ENCODE measurements around the gene BOC.

DNA sequence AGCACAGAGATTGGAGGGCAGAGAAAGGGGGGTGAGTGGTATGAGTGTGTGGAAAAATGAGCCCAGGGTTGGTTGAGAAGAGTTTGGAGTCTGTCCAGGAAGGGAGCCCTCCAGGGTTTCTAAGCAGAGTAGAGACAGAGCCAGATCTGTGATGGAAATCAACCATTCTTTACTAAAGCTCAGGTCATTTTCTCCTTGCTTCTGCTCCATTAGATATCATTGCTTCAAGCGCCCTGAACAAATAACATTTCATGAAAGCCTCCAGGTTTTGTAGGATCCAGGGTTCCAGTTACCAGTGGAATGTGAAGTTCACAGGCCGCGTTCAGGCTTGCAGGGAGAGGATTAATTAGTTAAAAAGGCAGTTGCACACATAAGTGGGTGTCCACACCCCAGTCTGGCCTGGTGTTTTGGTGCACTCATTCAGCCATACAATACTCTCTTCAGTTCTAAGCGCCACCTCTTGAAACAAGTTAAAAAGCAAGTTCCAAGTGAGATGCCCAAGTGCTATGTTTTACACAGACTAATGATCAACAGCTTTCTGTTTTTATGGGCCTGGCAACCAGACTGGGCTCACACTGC is 16.4 kb upstream of the BOC start:
- TF ChIP-seq, protein P1, sequence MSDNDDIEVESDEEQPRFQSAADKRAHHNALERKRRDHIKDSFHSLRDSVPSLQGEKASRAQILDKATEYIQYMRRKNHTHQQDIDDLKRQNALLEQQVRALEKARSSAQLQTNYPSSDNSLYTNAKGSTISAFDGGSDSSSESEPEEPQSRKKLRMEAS (IDR thresholded peaks at IDR 0.05): no peak
- TF ChIP-seq EP300 (IDR thresholded peaks at IDR 0.05; ENCODE audit: borderline replicate concordance): peak; percentile 25; the same call in 1 of the 2 replicates
- no peak for TF ChIP-seq CEBPB (IDR thresholded peaks at IDR 0.05)
- TF ChIP-seq EGR1 (IDR thresholded peaks at IDR 0.05): no peak
- TF ChIP-seq RAD21 (IDR thresholded peaks at IDR 0.05; ENCODE audit: low read depth): no peak
- TF ChIP-seq TAF1 (IDR thresholded peaks at IDR 0.05; ENCODE audit: low read depth): no peak
- TF ChIP-seq, protein P2, sequence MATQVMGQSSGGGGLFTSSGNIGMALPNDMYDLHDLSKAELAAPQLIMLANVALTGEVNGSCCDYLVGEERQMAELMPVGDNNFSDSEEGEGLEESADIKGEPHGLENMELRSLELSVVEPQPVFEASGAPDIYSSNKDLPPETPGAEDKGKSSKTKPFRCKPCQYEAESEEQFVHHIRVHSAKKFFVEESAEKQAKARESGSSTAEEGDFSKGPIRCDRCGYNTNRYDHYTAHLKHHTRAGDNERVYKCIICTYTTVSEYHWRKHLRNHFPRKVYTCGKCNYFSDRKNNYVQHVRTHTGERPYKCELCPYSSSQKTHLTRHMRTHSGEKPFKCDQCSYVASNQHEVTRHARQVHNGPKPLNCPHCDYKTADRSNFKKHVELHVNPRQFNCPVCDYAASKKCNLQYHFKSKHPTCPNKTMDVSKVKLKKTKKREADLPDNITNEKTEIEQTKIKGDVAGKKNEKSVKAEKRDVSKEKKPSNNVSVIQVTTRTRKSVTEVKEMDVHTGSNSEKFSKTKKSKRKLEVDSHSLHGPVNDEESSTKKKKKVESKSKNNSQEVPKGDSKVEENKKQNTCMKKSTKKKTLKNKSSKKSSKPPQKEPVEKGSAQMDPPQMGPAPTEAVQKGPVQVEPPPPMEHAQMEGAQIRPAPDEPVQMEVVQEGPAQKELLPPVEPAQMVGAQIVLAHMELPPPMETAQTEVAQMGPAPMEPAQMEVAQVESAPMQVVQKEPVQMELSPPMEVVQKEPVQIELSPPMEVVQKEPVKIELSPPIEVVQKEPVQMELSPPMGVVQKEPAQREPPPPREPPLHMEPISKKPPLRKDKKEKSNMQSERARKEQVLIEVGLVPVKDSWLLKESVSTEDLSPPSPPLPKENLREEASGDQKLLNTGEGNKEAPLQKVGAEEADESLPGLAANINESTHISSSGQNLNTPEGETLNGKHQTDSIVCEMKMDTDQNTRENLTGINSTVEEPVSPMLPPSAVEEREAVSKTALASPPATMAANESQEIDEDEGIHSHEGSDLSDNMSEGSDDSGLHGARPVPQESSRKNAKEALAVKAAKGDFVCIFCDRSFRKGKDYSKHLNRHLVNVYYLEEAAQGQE (IDR thresholded peaks at IDR 0.05; ENCODE audit: low read depth): no peak
- no peak for TF ChIP-seq ZBTB7A (IDR thresholded peaks at IDR 0.05; ENCODE audit: low read depth)
- no peak for TF ChIP-seq TCF12 (IDR thresholded peaks at IDR 0.05; ENCODE audit: low read depth)
- TF ChIP-seq, protein P3, sequence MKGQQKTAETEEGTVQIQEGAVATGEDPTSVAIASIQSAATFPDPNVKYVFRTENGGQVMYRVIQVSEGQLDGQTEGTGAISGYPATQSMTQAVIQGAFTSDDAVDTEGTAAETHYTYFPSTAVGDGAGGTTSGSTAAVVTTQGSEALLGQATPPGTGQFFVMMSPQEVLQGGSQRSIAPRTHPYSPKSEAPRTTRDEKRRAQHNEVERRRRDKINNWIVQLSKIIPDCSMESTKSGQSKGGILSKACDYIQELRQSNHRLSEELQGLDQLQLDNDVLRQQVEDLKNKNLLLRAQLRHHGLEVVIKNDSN (IDR thresholded peaks at IDR 0.05): no peak
